ENCODE results near the gene F2RL1.

DNA sequence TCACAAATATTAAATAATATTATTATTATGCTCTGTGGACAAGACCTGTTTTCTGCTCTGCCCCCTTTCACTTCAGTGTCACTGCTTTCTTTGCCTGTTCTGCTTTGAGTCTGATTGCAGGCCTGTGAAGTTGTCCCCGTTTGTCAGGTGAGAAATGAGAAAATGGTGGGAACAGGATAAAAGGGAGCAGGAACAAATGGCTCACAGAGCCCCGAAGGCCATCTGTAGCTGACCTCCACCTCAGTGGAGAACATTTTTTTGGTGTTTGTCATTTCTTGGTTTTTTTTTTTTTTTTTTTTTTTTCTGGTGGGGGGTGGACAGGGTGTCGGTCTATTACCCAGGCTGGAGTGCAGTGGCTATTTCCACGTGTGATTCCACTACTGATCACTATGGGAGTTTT, 17.8 kb downstream of the F2RL1 start:
- TF ChIP-seq, protein P1, sequence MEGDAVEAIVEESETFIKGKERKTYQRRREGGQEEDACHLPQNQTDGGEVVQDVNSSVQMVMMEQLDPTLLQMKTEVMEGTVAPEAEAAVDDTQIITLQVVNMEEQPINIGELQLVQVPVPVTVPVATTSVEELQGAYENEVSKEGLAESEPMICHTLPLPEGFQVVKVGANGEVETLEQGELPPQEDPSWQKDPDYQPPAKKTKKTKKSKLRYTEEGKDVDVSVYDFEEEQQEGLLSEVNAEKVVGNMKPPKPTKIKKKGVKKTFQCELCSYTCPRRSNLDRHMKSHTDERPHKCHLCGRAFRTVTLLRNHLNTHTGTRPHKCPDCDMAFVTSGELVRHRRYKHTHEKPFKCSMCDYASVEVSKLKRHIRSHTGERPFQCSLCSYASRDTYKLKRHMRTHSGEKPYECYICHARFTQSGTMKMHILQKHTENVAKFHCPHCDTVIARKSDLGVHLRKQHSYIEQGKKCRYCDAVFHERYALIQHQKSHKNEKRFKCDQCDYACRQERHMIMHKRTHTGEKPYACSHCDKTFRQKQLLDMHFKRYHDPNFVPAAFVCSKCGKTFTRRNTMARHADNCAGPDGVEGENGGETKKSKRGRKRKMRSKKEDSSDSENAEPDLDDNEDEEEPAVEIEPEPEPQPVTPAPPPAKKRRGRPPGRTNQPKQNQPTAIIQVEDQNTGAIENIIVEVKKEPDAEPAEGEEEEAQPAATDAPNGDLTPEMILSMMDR (conservative IDR thresholded peaks at IDR 0.05; ENCODE audit: low read depth, low read length), result no peak
- no peak for TF ChIP-seq EZH2 (IDR thresholded peaks at IDR 0.05; ENCODE audit: borderline replicate concordance, low read depth, low read length, poor library complexity, severe bottlenecking)

All from A673 (cell line).